ENCODE results near the gene PRICKLE1. TPM values are rescaled to one million over a fixed set of nuclear protein-coding genes. Genes with fewer than 3 reads are reported as not detected.

Gene PRICKLE1
- polyA plus RNA-seq, 1 donor (not counting 4 experiments of a cell fraction or from before 2014, with no cell fraction given): 3.5 TPM

DNA sequence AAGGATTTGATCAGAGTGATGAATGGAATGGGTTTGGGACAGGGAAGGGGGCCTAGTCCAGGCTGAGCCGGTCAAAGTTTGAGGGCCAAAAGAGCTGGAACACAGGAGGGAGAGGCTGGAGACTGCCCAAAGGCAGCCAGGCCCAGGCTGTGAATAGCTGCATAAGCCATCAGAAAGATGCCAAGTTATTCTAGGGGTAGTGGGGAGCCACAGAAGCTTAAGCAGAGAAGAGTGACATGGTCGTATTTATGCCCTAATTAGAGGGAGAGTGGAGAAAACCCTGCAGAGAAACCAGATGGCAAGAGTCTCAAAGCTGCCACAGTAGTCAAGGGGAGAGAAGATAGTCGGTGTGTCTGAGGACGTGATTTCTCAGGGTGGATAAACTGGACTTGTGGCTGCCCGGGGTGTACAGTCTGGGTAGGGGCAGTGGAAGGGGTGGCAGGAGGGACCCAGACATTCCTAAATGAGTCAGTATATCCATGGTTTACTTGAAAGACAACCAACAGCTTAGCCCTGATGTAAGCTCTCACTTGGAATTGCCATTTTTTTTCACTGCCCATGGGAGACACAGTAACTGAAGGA, 99.2 kb downstream of the PRICKLE1 start:
- no peak overlapping the region for H3K9ac ChIP-seq (ENCODE audit: control insufficient read depth, extremely low read depth, insufficient read depth, low read length)
- H3K4me2 ChIP-seq (ENCODE audit: control insufficient read depth, extremely low read depth, insufficient read depth, low read depth, low read length): no peak overlapping the region
- no peak for DNase-seq (ENCODE audit: low read depth, low spot score)
- H3K9me3 ChIP-seq (ENCODE audit: control insufficient read depth, low read depth, low read length): no peaks in the 10 kb centered on the region
- no peaks in the 10 kb centered on the region for H3K79me2 ChIP-seq (ENCODE audit: control insufficient read depth, insufficient read depth, low read length)
- dilution Hi-C loops (cut with MboI; ENCODE audit: extremely low pct_ligation_motif_present, low sequenced_read_pairs): no loop called here
- H3K27ac ChIP-seq (ENCODE audit: control insufficient read depth, insufficient read depth, low read length): no peak overlapping the region
- no peak for FAIRE-seq
- TF ChIP-seq, protein P1, sequence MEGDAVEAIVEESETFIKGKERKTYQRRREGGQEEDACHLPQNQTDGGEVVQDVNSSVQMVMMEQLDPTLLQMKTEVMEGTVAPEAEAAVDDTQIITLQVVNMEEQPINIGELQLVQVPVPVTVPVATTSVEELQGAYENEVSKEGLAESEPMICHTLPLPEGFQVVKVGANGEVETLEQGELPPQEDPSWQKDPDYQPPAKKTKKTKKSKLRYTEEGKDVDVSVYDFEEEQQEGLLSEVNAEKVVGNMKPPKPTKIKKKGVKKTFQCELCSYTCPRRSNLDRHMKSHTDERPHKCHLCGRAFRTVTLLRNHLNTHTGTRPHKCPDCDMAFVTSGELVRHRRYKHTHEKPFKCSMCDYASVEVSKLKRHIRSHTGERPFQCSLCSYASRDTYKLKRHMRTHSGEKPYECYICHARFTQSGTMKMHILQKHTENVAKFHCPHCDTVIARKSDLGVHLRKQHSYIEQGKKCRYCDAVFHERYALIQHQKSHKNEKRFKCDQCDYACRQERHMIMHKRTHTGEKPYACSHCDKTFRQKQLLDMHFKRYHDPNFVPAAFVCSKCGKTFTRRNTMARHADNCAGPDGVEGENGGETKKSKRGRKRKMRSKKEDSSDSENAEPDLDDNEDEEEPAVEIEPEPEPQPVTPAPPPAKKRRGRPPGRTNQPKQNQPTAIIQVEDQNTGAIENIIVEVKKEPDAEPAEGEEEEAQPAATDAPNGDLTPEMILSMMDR (optimal IDR thresholded peaks at IDR 0.05 in 1 of 3, IDR thresholded peaks at IDR 0.05 in 1 of 3, conservative IDR thresholded peaks at IDR 0.05 in 1 of 3; ENCODE audit: extremely low read depth in 1 of 3, insufficient read depth in 2 of 3, low read length in 3 of 3): no peak
- TF ChIP-seq EZH2 (IDR thresholded peaks at IDR 0.05; ENCODE audit: low read length): no peak
- no peak overlapping the region for H2AFZ ChIP-seq (ENCODE audit: control insufficient read depth, low read length)
- no peaks in the 10 kb centered on the region for H3K36me3 ChIP-seq (ENCODE audit: control insufficient read depth in 2 of 2, extremely low read depth in 1 of 2, insufficient read depth in 2 of 2, low read length in 2 of 2)
- no peak overlapping the region for H3K4me3 ChIP-seq (ENCODE audit: control insufficient read depth in 2 of 3, extremely low read depth in 1 of 3, insufficient read depth in 2 of 3, low read depth in 1 of 3, low read length in 3 of 3)
- H4K20me1 ChIP-seq (ENCODE audit: control insufficient read depth, extremely low read depth, insufficient read depth, low read length): no peaks in the 10 kb centered on the region
- no peaks in the 10 kb centered on the region for H3K9me1 ChIP-seq (ENCODE audit: control insufficient read depth, extremely low read depth, insufficient read depth, low read length)
- H3K27me3 ChIP-seq (ENCODE audit: control insufficient read depth, extremely low read depth, insufficient read depth, low read length): no peaks in the 10 kb centered on the region
- H3K4me1 ChIP-seq (ENCODE audit: control insufficient read depth, extremely low read depth, insufficient read depth, low read length): no peaks in the 10 kb centered on the region

DNA sequence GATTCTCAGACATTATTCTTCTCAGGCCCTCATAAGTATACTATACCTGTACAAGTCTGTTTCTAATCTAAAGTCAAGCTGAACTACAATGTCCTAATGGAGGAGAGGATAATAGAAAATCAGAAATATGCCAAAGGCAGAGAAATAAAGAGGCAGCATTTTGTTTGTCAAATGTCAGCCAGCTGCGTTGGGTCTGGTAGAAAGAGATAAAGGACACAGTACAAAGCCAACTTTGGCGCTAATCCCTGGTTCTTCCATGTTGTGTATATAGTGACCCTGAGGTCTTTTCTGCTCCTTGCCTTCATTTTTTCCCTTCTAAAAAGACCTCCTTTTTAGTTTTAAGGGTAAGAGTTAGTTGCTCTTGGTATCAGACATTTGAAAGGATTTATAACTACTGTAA, 103.1 kb downstream of the PRICKLE1 start:
- Histone ChIP-seq H3K4me2 (ENCODE audit: control insufficient read depth, extremely low read depth, insufficient read depth, low read depth, low read length) (no peak overlapping the region), H3K27ac (ENCODE audit: control insufficient read depth, insufficient read depth, low read length) (no peak overlapping the region), H3K79me2 (ENCODE audit: control insufficient read depth, insufficient read depth, low read length) (peaks cover 13% of the 10 kb centered on the region), H3K36me3 (ENCODE audit: control insufficient read depth in 2 of 2, extremely low read depth in 1 of 2, insufficient read depth in 2 of 2, low read length in 2 of 2) (no peaks in the 10 kb centered on the region), H3K9me3 (ENCODE audit: control insufficient read depth, low read depth, low read length) (no peaks in the 10 kb centered on the region), H3K4me1 (ENCODE audit: control insufficient read depth, extremely low read depth, insufficient read depth, low read length) (peaks cover 19% of the 10 kb centered on the region), H3K27me3 (ENCODE audit: control insufficient read depth, extremely low read depth, insufficient read depth, low read length) (no peaks in the 10 kb centered on the region), H3K9me1 (ENCODE audit: control insufficient read depth, extremely low read depth, insufficient read depth, low read length) (no peaks in the 10 kb centered on the region), H2AFZ (ENCODE audit: control insufficient read depth, low read length) (no peak overlapping the region), H3K9ac (ENCODE audit: control insufficient read depth, extremely low read depth, insufficient read depth, low read length) (no peak overlapping the region), H3K4me3 (ENCODE audit: control insufficient read depth in 2 of 3, extremely low read depth in 1 of 3, insufficient read depth in 2 of 3, low read depth in 1 of 3, low read length in 3 of 3) (no peak overlapping the region), H4K20me1 (ENCODE audit: control insufficient read depth, extremely low read depth, insufficient read depth, low read length) (no peaks in the 10 kb centered on the region)
- dilution Hi-C loops (cut with MboI; ENCODE audit: extremely low pct_ligation_motif_present, low sequenced_read_pairs): no loop called here
- no peak for TF ChIP-seq EZH2 (IDR thresholded peaks at IDR 0.05; ENCODE audit: low read length)
- TF ChIP-seq, protein P1 (optimal IDR thresholded peaks at IDR 0.05 in 1 of 3, IDR thresholded peaks at IDR 0.05 in 1 of 3, conservative IDR thresholded peaks at IDR 0.05 in 1 of 3; ENCODE audit: extremely low read depth in 1 of 3, insufficient read depth in 2 of 3, low read length in 3 of 3): no peak
- DNase-seq (ENCODE audit: low read depth, low spot score) (no peak), FAIRE-seq (no peak)
